ENCODE results near the gene CHURC1.

Gene CHURC1

GRCh38 chr14:64958743-64959142, 44.5 kb downstream of the CHURC1 start:
- no peak for DNase-seq

GRCh38 chr14:64960762-64961276, 46.6 kb downstream of the CHURC1 start:
- no peak for DNase-seq

- DNase-seq, result peak; percentile 16
Measured at GRCh38 chr14:64963611-64964010, 49.4 kb downstream of the CHURC1 start.

- no peak for DNase-seq
Measured at GRCh38 chr14:64965356-64966000, 51.2 kb downstream of the CHURC1 start.

GRCh38 chr14:64966976-64967375, 52.7 kb downstream of the CHURC1 start:
- DNase-seq, result no peak

- DNase-seq, result no peak
Measured at GRCh38 chr14:64968167-64968566, 53.9 kb downstream of the CHURC1 start.

- no peak for DNase-seq
Measured at GRCh38 chr14:64968651-64969050, 54.4 kb downstream of the CHURC1 start.

GRCh38 chr14:64970041-64970440, 55.8 kb downstream of the CHURC1 start:
- no peak for DNase-seq

- no peak for DNase-seq
Measured at GRCh38 chr14:64970776-64971477, 56.7 kb downstream of the CHURC1 start.

GRCh38 chr14:64971491-64971942, 57.3 kb downstream of the CHURC1 start:
- DNase-seq, result no peak

- DNase-seq, result peak; percentile 5
Measured at GRCh38 chr14:64971943-64972791, 57.9 kb downstream of the CHURC1 start, which contains the start of gene RAB15. Gene RAB15 (minus strand): TSS chr14:64972336. CDS start chr14:64972076, 260 bp downstream.

GRCh38 chr14:64973026-64973442, 58.8 kb downstream of the CHURC1 start:
- no peak for DNase-seq

- no peak for DNase-seq
Measured at GRCh38 chr14:64973826-64974225, 59.6 kb downstream of the CHURC1 start.

- no peak for DNase-seq
Measured at GRCh38 chr14:64974563-64974962, 60.3 kb downstream of the CHURC1 start.

- no peak for DNase-seq
Measured at GRCh38 chr14:64979336-64980074, 65.2 kb downstream of the CHURC1 start.

- peak; percentile 57 for DNase-seq
Measured at GRCh38 chr14:64983439-64984310, 69.4 kb downstream of the CHURC1 start.

Data from OCI-M1 (cell line).